Testis (tissue), 3 donors: ENCODE measurements around the gene IL17F. TPM values are rescaled to one million over a fixed set of nuclear protein-coding genes. Genes with fewer than 3 reads are reported as not detected.
"Not testable (repeated sequence)": the region's sequence is repeated elsewhere in the genome, so short reads cannot be mapped to it uniquely, and the experiment has no call there.

Experiments
- DNase-seq: peaks from one replicate; pipeline ENCODE4 v3.0.0-alpha.2; 2019
- H3K27ac ChIP-seq, 2 donors: fragments of 200-600 bp; sonication (generic); one replicate each; pipeline ENCODE4 v1.5.1; 2019
- H3K27me3 ChIP-seq: fragments of 200-600 bp; sonication (generic); one replicate; pipeline ENCODE4 v1.5.1; 2019
- H3K36me3 ChIP-seq: fragments of 200-600 bp; sonication (generic); one replicate; pipeline ENCODE4 v1.5.1; 2017; ENCODE audit warnings: low read depth; ENCODE audit errors: missing control alignments
- H3K4me1 ChIP-seq: fragments of 200-600 bp; sonication (generic); one replicate; pipeline ENCODE4 v1.5.1; 2019
- H3K4me3 ChIP-seq, 2 donors: fragments of 200-600 bp; sonication (generic); one replicate each; pipeline ENCODE4 v1.5.1; 2017 to 2019
- H3K9me3 ChIP-seq: fragments of 200-600 bp; sonication (generic); one replicate; pipeline ENCODE4 v1.5.1; 2017
- POLR2A ChIP-seq: fragments of 450-650 bp; IDR thresholded peaks from one replicate; pipeline ENCODE4 v1.6.1; 2017; ENCODE audit warnings: antibody characterized with exemption, mild to moderate bottlenecking, moderate library complexity
- WGBS, 2 donors: methylation state at CpG; one replicate each; pipeline ENCODE4 v1.1.5; 2018; 5-methylcytosine and 5-hydroxymethylcytosine counted together
- intact Hi-C: fragments of 100-400 bp; cut with DNase I; formaldehyde crosslinking; loops from one replicate; pipeline ENCODE4 v1.15.1; 2023; ENCODE audit warnings: low total_unique reads
- polyA plus RNA-seq: library from polyadenylated mRNA; stranded (reverse); fragments of 350-450 nt; fragmentation: Illumina TruSeq; extraction: RNeasy Lipid Tissue Mini Kit (QIAGEN cat#74804); gene quantifications from one replicate; pipeline ENCODE4 v1.2.3, GENCODE V29; 2014; ENCODE audit warnings: low read depth, low replicate concordance; ENCODE audit not compliant: insufficient read depth
- total RNA-seq, 2 donors: library from RNA; depleted of rRNA; stranded (reverse); fragments of >200 nt; gene quantifications; one replicate each; pipeline ENCODE4 v1.2.3, GENCODE V29; 2016
- TF ChIP-seq, protein P1 (sequence below), 3 experiments: fragments of 450-650 bp in 2 of 3; fragments of 200-600 bp in 1 of 3; sonication (generic) in 1 of 3; IDR thresholded peaks; one replicate each; pipeline ENCODE4 v1.5.1; 2016 to 2019; ENCODE audit warnings: antibody characterized with exemption in 3 of 3, mild to moderate bottlenecking in 2 of 3, moderate library complexity in 1 of 3

IL17F gene
- total and polyA plus RNA-seq, 3 donors from 2014 or later, result not detected

GRCh38 chr6:52201493-52201892, 42.8 kb downstream of the IL17F start:
- intact Hi-C loops, result no loop called here
- DNase-seq, result no peak
- TF ChIP-seq, protein P1, sequence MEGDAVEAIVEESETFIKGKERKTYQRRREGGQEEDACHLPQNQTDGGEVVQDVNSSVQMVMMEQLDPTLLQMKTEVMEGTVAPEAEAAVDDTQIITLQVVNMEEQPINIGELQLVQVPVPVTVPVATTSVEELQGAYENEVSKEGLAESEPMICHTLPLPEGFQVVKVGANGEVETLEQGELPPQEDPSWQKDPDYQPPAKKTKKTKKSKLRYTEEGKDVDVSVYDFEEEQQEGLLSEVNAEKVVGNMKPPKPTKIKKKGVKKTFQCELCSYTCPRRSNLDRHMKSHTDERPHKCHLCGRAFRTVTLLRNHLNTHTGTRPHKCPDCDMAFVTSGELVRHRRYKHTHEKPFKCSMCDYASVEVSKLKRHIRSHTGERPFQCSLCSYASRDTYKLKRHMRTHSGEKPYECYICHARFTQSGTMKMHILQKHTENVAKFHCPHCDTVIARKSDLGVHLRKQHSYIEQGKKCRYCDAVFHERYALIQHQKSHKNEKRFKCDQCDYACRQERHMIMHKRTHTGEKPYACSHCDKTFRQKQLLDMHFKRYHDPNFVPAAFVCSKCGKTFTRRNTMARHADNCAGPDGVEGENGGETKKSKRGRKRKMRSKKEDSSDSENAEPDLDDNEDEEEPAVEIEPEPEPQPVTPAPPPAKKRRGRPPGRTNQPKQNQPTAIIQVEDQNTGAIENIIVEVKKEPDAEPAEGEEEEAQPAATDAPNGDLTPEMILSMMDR (IDR thresholded peaks at IDR 0.05), result no peak
- no peak for TF ChIP-seq POLR2A
- Histone ChIP-seq H3K27ac (no peak overlapping the region), H3K9me3 (no peaks in the 10 kb centered on the region), H3K27me3 (no peaks in the 10 kb centered on the region), H3K36me3 (no peaks in the 10 kb centered on the region), H3K4me3 (no peak overlapping the region), H3K4me1 (no peaks in the 10 kb centered on the region)

DNA sequence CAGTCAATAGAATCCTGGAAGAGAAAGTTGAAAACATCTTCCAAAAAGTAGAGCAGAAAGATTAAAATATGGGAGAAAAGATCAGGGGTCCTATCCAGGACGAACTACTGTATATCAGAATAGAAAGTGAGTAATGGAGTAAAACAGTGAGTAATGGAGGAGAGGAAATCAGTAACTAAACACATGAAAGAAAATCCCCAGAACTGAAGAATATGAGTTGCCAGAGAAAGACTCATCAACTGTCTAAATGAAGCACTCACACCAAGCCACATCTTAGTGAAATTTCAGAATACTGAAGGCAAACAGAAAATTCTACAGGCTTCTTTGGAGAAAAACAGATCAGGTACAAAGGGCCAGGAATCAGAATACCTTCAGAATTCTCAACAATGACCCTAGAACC, 43.3 kb downstream of the IL17F start:
- DNase-seq, result no peak
- TF ChIP-seq POLR2A, result no peak
- TF ChIP-seq, protein P1 (IDR thresholded peaks at IDR 0.05), result no peak
- intact Hi-C loops, result no loop called here
- 0% methylated on average over 1 of the region's 1 CpG; no CpG with 5 or more reads in 1 of the 2 donors for WGBS, 2 donors
- Histone ChIP-seq H3K27me3 (no peaks in the 10 kb centered on the region), H3K4me3 (no peak overlapping the region), H3K27ac (no peak overlapping the region), H3K4me1 (no peaks in the 10 kb centered on the region), H3K36me3 (no peaks in the 10 kb centered on the region), H3K9me3 (no peaks in the 10 kb centered on the region)

GRCh38 chr6:52200088-52200487, 44.2 kb downstream of the IL17F start:
- H3K9me3 ChIP-seq, DNase-seq, H3K4me1 ChIP-seq, intact Hi-C loops, H3K36me3 ChIP-seq, H3K4me3 ChIP-seq, H3K27me3 ChIP-seq, H3K27ac ChIP-seq: not testable (repeated sequence)
- 40 to 47% methylated on average over 5 of the region's 5 CpGs for WGBS, 2 donors

- Histone ChIP-seq H3K27me3 (no peaks in the 10 kb centered on the region), H3K9me3 (no peaks in the 10 kb centered on the region), H3K4me1 (no peaks in the 10 kb centered on the region), H3K27ac (no peak overlapping the region), H3K4me3 (no peak overlapping the region), H3K36me3 (no peaks in the 10 kb centered on the region)
- no peak for TF ChIP-seq POLR2A
- TF ChIP-seq, protein P1 (IDR thresholded peaks at IDR 0.05), result no peak
- DNase-seq, result no peak
- 42 to 43% methylated on average over 2 of the region's 2 CpGs for WGBS, 2 donors
- intact Hi-C loops, result no loop called here
These were observed 48.4 kb downstream of the IL17F start for GRCh38 chr6:52195886-52196285.

DNA sequence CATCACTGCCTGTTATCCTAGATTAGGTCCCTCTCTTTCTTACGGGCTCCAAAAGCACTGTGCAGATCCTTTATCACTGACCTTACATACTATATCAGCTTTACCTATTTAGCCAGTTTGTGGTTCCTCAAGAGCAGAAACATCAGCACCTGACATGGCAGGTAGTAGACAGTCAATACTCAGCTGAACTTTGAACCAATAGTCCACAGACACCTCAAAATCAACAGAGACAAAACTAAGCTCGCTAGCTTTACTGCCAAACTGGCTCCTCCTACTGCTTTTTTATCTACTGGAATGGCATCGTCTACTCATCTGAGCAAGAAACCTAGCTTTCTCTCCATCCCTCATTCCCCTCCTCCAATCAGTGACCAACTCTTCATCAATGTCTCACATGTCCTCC, 52.5 kb downstream of the IL17F start:
- intact Hi-C loops, result no loop called here
- H3K27me3 ChIP-seq, result no peaks in the 10 kb centered on the region
- no peaks in the 10 kb centered on the region for H3K9me3 ChIP-seq
- 50 to 51% methylated on average over 3 of the region's 3 CpGs for WGBS, 2 donors
- H3K36me3 ChIP-seq, result no peaks in the 10 kb centered on the region
- DNase-seq, result no peak
- no peaks in the 10 kb centered on the region for H3K4me1 ChIP-seq
- TF ChIP-seq, protein P1 (IDR thresholded peaks at IDR 0.05), result no peak
- no peak for TF ChIP-seq POLR2A
- no peak overlapping the region for H3K4me3 ChIP-seq
- H3K27ac ChIP-seq, result no peak overlapping the region
